Inflammatory macrophage treated with lipopolysaccharide for 1 hour (primary cell): Measurements from ENCODE around the gene COBLL1.

Experiments
- DNase-seq, 2 donors: peaks; one replicate each; pipeline ENCODE4 v3.0.0-alpha.2; 2020 to 2022

COBLL1 gene

GRCh38 chr2:164705412-164706167 is 136.0 kb downstream of the COBLL1 start:
- DNase-seq, result no peak

- no peak for DNase-seq
Measured at GRCh38 chr2:164703915-164704706, 137.5 kb downstream of the COBLL1 start.

GRCh38 chr2:164701565-164701964 is 140.1 kb downstream of the COBLL1 start:
- DNase-seq, result no peak

- DNase-seq, result no peak
Measured at GRCh38 chr2:164700390-164700789, 141.2 kb downstream of the COBLL1 start.

GRCh38 chr2:164697688-164698461 is 143.7 kb downstream of the COBLL1 start:
- DNase-seq, result peak in 1 of 2 donors; percentile 25

GRCh38 chr2:164696634-164697033 is 145.0 kb downstream of the COBLL1 start:
- DNase-seq, result no peak

GRCh38 chr2:164694275-164694695 is 147.3 kb downstream of the COBLL1 start:
- no peak for DNase-seq

- no peak for DNase-seq
Measured at GRCh38 chr2:164693834-164694233, 147.8 kb downstream of the COBLL1 start.

- DNase-seq, result no peak
Measured at GRCh38 chr2:164693390-164693789, 148.2 kb downstream of the COBLL1 start.

GRCh38 chr2:164692958-164693357 is 148.7 kb downstream of the COBLL1 start:
- DNase-seq, result no peak

GRCh38 chr2:164692114-164692513 is 149.5 kb downstream of the COBLL1 start:
- DNase-seq, result no peak

- DNase-seq, result no peak
Measured at GRCh38 chr2:164691346-164691887, 150.2 kb downstream of the COBLL1 start.

GRCh38 chr2:164690361-164690760 is 151.3 kb downstream of the COBLL1 start:
- DNase-seq, result no peak

GRCh38 chr2:164688896-164689419 is 152.7 kb downstream of the COBLL1 start:
- no peak for DNase-seq

GRCh38 chr2:164681009-164681408 is 160.6 kb downstream of the COBLL1 start:
- DNase-seq, result no peak

GRCh38 chr2:164678631-164679149 is 162.9 kb downstream of the COBLL1 start:
- no peak for DNase-seq

GRCh38 chr2:164677733-164678132 is 163.9 kb downstream of the COBLL1 start:
- DNase-seq, result no peak

- no peak for DNase-seq
Measured at GRCh38 chr2:164677271-164677670, 164.4 kb downstream of the COBLL1 start.

- no peak for DNase-seq
Measured at GRCh38 chr2:164675687-164676086, 165.9 kb downstream of the COBLL1 start.

GRCh38 chr2:164675027-164675426 is 166.6 kb downstream of the COBLL1 start:
- no peak for DNase-seq

GRCh38 chr2:164671664-164672396 is 169.8 kb downstream of the COBLL1 start:
- no peak for DNase-seq

GRCh38 chr2:164669291-164669690 is 172.3 kb downstream of the COBLL1 start:
- no peak for DNase-seq
